HFF-Myc (cell line): ENCODE measurements around the gene CMIP.

Experiments used
- DNase-seq: peaks from one replicate; pipeline ENCODE4 v3.0.0-alpha.2; 2011; ENCODE audit warnings: low read depth; ENCODE audit errors: extremely low read depth
- H3K4me3 ChIP-seq: replicated peaks from 2 replicates; pipeline ENCODE4 v1.5.1; 2011; ENCODE audit warnings: low read depth, mild to moderate bottlenecking, control low read depth, low read length
- CTCF ChIP-seq: IDR thresholded peaks from 2 replicates; pipeline ENCODE4 v1.5.1; 2012; ENCODE audit warnings: mild to moderate bottlenecking, low read depth, low read length, control low read depth; ENCODE audit errors: missing control alignments

Gene CMIP

GRCh38 chr16:81562174-81562849 is 117.7 kb downstream of the CMIP start:
- no peak for TF ChIP-seq CTCF
- DNase-seq, result no peak
- no peak overlapping the region for H3K4me3 ChIP-seq

GRCh38 chr16:81562926-81563325 is 118.3 kb downstream of the CMIP start:
- no peak overlapping the region for H3K4me3 ChIP-seq
- DNase-seq, result no peak
- TF ChIP-seq CTCF, result no peak

GRCh38 chr16:81564421-81564911 is 119.9 kb downstream of the CMIP start:
- no peak for DNase-seq
- no peak overlapping the region for H3K4me3 ChIP-seq
- TF ChIP-seq CTCF, result no peak

DNA sequence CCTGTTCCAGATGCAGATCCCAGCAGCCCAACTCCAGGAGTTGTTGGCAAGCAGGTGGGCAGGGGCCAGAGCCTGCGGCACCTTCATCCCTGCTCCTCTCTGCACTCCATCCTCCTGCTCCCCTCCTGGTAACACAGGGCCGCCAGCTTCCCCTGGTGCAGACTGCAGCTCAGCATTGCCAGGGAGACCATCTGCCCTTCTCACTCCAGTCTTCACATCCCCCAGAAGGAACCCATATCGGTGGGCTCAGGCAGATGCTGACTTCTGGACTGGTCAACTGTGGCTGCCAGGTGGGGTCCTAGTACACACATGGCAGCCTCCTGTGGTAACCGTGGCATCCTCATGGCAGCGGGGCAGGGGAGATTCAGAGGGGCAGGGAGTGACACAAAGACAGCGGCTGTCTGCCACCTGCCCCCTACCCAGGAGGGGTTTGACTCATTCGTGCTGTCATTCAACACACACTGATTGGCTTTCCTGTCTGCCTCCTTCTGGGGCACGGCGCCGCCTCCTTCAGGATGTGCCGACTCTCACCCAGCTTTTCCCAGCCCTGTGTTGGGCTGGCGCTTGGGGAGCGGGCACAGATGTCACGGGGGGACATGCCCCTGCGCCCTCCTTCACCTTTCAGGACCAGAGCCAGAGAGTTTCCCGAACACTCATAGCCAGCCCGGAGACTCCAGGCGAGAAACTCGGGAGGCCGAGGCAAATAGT is 120.9 kb downstream of the CMIP start:
- no peak for TF ChIP-seq CTCF
- H3K4me3 ChIP-seq, result no peak overlapping the region
- DNase-seq, result no peak

- DNase-seq, result no peak
- TF ChIP-seq CTCF, result no peak
- H3K4me3 ChIP-seq, result no peak overlapping the region
Observed at GRCh38 chr16:81566086-81567007, 121.7 kb downstream of the CMIP start.

DNA sequence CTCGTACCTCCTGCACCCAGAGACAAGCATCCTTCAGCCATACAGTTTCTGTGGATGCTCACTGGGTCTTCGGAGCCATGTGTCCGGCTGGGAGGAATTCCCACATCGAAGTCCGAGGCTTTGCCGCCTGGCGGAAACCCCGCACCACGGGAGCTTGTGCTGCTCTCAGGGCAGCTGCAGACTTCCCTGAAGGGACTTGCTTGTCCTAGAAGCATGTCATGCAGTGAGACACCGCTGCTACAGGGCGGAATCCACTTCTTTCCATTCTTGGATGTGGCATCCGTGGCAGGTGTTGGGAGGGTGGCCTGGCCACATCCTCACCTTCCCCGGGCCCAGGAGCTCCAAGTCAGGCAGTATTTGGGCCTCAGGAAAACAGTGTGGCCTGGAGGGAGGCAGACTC is 122.5 kb downstream of the CMIP start:
- TF ChIP-seq CTCF, result no peak
- DNase-seq, result no peak
- no peak overlapping the region for H3K4me3 ChIP-seq
